GM19240 (cell line): ENCODE results near the gene KCNIP1.

Experiments used
- DNase-seq: peaks from one replicate; pipeline ENCODE4 v3.0.0; 2011; ENCODE audit warnings: low spot score; ENCODE audit not compliant: insufficient read length

Gene KCNIP1

DNA sequence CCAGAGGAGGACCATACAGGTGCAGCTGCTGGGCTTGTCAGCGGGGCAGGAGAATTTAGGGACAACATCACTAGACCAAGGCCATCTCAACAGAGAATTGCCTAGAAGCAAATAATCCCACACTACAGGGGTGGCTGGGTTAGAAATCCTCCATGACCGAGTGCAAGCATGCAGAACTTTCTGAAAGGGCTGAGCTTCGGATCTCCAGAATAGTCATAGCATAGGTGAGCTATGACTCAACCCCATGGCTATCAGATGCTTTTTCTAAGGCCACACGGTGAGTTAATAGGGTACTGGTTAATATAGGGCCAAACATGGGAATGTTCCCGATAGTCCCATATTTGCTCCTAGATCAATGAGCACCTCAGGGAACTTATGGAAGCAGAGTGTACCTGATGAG is 4.2 kb downstream of the KCNIP1 start:
- no peak for DNase-seq

DNA sequence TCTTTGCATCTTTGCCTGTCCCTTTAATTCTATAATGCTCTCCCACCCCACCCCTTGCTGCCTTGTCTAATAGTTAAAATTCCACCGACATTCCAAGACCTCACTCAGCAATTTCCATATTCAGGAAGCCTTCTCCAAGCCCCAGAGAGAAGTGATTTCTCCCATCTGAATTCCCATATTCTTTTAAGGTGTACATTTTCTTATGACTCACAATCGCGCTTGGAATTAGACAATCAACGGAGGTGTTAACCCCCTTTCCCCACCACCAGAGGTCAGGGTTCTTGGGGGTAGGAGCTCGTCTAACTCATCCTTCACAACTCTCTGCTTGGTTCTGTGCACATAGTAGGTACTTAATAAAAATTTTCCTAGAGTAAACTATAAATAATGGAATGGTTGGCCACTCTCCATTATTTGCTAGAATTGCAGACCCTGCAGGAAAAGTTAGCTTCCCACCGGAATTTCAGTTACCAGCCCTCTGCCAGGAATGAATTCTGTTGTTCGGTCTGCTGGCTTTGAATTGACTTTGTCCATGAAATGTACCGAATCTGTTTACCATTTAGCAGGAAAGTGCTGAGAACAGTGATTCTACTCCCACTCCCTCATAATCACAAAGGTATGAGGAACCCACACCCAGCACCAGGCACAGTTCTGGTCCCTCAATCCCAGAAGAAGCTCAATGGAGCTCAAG is 5.0 kb downstream of the KCNIP1 start:
- no peak for DNase-seq

DNA sequence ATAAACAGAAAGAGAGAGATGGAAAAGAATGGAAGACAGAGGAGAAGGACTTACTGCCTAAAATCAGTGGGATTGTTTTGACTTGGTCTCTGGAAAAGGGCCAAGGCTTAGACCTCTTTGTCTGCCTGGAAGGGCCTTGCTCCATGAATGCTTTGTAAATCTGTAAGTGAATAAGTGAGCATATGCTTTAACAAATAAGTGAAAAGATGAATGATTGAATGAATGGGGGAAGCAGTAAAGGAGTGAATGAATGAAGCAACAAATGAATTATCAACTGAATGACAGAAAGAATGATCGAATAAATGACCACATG is 5.5 kb downstream of the KCNIP1 start:
- no peak for DNase-seq

DNA sequence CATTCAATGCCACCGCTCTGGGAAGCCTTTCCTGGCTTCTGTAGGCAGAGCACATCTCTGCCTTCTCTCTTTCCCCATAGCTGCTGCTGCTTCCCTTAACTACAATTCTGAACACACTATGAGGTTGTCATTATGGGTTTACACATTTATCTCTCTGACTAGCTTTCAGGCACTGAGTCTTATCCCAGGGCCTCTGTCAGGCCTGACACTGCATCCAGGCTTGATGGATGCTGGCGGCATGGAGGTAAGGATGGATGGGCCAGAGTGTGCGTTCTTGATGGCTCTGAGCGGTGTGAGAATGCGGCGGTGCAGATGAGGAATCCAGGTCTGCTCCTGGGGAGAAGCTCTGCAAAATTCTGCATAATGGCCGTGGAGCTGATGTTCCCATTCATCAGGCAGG is 6.3 kb downstream of the KCNIP1 start:
- no peak for DNase-seq

DNA sequence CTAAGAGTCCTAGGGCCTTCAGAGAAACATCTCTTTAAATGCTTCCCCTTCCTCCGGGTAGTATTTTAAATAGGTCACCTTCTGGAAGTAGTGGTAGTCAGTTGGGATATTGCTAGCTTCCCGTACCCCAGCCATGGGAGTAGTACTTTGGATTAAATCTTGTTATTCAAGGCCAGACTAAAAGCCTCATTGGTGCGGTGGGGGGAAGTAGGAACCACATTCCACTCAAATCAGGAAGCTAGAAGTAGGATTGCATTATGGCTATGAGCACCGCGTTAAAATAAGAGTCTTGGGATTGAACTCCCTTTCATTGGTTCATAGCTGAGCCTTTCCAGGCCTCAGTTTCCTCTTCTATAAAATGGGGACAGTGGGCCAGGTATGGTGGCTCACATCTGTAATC is 6.7 kb downstream of the KCNIP1 start:
- no peak for DNase-seq

DNA sequence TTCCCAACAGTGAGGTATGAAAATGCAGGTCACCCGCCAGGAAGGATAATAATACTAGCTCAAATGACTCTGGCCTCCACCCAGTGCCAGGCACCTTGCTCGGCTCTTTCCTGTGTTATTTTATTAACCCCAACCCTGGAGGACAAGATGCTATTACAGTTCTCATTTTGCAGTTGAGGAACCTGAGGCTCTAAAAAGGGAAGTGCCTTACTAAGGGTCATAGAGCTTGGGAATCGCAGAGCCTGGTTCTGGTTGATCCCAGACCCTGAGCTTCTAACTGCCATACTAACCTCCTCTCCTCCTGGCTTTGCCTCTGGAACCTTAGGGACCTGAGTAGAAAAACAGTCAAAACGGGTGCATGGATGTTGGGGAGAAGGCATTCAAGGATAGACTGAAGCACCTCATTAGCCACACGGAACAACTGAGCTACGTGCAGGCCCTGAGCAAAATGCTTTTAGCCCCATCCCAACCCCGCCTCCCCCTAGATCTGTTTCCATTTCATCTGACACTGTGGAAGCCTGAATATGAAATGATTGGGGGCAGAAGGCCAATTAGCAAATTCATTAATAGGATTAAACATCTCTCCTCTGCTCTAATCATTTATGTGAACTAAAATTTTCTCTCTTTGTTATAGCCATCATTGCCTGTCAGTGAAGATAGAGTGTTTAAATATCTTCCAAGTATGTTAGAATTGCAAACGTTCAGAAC is 7.9 kb downstream of the KCNIP1 start:
- DNase-seq = no peak

DNA sequence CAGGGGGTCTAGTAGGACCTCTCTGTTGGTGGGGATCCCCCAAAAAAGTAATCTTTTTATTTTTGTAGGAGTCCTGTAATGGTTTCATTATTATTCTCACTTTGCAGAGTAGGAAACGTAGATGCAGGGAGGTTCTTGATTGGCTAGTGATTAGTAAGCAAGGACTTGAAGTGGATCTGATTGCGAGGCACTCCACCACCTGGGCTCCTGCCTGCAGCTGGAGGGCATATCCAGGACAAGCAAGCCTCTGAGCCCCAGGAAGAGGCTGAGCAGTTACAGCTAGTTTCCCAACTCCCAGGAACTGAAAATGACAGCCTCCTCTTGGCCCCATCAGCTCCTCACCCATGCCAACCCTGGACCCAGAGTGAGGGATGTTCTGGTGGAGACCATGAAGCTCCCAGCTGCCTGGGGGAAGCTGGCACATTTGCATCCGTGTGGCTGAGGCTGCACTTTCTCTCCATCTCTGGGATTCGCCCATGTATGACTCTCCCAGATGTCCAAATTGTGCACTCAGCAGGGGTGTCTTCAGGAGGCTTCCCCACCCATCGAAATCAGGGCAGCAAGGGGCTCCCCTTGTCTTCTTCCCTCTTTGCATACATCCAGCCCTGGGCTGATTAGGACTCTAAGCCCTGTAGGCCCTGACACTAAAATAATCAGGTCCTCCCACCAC is 10.2 kb downstream of the KCNIP1 start:
- no peak for DNase-seq

DNA sequence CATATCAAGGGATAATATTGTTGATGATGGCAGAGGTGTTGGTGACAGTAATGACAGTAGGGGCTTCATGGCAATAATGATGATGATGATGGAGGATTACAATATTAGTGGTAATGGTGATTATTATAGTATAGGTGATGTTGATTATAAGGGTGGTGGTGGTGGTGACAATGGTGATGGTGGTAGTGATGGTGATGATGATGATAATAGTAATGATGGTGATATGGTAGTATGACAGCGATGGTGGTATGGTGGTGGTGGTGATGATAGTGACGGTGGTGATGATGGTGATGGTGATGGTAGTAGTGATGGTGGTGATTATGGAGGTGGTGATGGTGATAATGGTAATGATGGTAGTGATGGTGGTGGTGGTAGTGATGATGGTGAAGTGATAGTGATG is 13.6 kb downstream of the KCNIP1 start:
- no peak for DNase-seq

DNA sequence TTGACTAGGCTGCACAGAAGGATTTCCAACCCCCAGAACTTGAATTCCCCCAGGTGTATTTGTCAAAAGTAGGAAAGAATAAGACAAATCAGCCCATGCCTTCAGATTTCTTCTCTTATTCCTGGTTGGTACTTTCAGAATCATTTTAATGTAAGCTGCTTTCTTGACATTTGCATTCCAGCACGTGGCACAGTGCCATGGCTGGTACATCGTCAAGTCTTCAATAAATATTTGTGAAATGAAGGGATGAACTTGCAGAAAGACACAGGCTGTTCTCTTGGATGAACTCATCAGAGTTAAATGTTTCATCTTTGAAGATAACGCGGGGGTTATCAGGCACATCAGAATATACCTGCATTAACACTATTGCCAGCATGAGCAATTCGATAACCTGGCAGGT is 14.5 kb downstream of the KCNIP1 start:
- DNase-seq = no peak

DNA sequence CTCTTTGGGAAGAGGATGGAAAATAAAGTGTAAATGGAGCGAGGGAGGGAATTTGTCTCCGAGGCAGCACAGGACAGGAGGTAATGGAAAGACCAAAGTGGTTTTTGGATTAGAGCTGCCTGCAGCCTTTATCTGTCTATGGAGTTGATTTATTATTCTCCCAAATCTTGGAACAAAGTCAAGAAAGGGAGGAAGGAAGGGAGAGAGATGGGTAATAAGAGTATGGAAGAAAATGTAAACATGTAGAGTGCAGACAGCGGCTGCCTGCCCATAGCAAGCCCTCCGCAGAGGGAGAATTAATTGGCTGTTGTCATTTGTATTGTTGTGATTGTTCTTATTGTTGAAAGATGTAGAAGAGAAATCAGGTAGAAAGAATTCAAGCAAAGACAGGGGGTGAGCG is 15.7 kb downstream of the KCNIP1 start:
- DNase-seq = no peak

DNA sequence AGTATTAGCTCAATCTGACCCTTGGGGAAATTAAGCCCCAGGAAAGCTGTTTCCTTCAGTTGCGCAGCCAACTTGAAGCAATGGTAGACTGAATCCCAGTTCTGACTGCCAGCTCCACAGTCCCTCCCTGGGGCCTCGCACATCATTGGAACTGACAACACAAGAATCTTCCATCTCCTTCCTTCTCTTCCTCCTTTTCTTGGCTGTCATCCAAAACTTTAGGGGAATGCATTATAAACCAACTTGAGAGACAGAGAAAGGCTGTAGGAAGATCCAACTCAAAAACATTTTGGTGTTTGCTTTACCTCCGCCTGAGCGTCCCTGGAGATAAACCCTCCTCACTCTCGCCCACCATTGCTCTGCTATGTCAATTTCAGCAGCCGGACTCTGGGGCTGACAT is 16.6 kb downstream of the KCNIP1 start:
- no peak for DNase-seq

DNA sequence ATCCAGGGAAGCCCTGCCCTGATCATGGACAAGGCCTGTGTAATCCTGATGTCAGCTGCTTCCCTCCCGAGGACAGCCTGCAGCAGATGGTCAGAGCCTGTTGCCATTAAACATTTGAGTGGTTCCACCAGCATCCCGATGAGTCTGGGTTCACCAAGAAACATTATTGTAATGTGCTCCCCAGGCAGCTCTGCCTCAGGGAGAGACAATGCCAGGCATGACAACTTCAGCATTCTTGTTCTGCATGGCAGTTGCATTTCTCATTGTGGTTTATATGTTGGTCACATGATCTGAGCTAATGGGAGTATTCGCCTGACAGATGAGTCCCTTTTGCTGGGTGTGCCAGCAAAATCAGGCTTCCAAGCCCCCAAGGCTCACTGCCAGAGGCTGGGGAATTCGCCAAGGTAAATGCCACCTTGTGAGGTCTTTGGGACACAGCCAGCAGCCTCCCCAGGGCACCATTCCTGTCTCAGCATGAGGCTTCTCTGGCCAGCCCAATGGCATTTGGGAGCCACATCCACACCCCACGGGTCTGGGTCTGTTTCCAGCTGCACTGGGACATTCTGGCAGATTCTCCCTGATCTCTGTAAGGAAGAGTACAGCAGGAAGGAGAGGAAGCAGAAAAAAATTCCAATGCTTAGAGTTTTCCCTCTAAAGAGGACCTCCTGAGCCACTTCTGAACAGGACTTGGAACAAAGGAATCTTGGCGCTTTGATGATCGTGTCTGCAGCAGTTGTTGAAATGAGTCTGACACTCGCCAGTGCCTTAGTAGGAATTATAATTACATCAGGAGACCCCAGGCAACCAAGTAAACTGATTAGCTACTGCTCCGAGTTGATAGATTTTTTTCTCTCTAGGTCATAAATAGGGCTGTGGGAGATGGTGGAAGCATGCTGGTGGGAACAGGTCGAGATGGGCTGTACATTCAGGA is 18.7 kb downstream of the KCNIP1 start:
- DNase-seq = no peak

DNA sequence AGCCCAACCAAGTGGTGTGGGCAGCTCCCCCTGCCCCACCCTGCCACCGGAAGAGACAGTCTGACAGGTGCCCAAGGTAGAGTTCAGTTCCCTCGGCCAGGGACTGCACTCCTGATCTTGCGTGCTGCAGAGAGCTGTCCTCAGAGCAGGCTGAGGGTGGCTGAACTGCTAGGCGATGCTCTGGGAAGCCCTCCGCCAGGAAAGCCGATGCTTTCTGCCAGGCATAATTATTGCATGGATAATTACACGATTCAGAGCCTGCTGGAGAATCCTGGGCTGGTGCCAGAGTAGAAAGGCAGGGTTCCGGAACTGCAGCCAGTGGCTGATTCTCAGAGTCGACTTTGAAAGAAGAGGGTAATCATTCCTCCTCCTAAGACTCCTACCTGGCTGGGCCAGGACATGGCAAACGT is 19.3 kb downstream of the KCNIP1 start:
- DNase-seq = no peak

DNA sequence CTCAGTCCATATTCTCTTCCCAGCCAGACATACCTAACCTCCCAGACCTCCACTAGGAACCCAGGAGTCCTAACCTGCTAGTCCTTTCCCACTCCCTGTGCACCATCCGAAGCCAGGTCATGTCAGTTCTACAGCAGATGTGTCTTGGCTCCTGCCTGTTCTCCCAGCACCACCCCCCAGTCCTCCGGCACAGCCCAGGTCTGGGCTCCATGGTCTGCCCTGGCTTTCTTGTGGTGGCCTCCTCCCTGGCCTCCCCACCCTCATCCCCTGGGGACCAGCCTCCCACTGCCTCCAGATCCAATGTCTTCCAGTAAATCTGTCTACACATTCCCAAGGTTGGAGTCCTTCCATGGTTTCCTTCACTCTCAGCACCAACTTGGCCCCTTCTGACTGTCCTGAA is 20.0 kb downstream of the KCNIP1 start:
- no peak for DNase-seq

DNA sequence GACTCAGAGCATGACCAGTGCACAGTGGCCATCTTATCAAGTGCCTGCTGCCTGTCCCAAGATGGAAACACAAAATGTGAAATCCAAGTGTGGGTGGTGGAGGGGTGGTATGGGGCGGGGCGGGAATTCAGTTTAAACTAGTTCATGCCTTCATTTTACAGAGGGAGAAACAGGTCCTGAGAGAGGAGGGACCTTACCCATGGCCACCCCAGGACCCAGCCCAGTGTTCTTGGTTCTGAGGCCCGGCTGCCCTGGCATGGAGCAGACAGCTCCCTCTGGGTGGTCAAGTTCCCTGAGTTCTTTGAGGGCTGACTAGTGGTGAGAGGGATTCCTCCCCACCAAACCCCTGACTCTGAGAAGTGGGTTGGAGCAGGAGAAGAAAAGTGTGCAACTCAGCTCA is 20.8 kb downstream of the KCNIP1 start:
- DNase-seq = no peak

DNA sequence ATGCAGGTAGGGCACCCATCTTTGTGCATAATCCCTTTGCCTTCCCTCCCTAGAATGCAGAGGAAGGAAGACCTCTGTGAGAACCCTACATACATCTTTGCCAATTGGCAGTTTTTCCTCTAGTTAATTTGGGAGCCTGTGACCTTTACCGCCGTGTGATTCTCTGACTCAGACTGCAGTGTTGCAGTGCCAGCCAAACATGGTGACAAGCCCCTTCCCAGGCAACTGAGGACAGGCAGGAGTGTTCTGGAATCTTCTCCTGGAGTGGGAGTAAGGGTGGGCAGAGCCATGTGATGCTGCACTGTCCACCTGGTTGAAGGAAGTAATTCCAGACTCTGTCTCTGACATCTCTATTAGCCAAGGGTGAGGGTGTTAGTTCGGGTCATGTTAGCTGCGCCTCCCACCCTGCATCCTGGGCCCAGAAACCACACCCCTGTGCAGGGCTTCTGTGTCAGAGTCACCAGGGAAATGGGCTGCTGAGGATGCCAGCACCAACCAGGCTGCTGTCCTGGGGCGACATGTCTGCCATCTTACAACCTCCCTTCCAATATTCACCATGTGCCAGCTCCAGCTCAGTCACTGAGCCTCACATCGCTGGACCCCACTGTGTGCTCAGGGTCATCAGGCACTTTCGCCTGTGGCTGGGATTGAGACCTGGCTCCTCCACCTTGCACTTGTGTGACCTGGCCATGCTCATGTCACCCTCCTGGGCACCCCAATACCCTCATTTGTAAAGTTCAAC is 21.8 kb downstream of the KCNIP1 start:
- DNase-seq = no peak

DNA sequence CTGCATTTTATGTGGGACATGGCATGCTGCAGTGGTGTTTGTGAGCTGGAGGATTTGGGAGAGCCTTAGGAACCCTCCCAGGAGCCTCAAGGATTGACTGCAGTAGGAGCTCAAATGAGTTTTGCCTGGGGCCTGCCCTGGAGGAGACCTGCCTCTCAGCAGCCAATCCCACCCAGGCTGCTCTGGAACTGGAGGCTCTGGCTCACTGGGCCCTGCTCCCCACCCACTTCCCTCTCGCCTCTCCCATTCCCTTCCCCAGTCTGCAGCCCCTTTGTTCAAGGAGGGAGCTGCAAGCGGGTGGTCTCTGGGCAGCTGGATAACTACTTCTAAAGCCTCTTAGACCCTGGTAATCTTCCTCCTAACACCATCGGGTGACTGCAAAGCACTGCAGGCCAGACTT is 24.2 kb downstream of the KCNIP1 start:
- DNase-seq = no peak

DNA sequence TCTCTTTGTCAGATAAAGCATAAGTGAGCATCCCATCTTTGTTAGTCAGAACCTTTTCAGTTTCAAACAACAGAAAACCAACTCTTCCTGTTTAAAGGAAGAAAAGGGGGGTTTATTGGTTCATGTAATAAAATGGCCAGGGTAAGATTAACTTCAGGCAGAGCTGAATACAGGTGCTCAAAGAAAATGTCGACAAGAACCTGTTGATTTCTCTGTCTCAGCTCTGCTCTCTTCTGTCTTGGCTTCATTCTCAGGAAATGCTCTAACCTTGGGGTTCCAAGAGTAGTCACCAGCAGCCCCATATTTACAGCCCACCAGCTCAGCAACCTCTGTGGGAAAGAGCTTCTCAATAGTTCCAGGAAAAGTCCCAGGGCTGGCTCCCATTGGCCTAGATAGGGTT is 25.2 kb downstream of the KCNIP1 start:
- DNase-seq = no peak

DNA sequence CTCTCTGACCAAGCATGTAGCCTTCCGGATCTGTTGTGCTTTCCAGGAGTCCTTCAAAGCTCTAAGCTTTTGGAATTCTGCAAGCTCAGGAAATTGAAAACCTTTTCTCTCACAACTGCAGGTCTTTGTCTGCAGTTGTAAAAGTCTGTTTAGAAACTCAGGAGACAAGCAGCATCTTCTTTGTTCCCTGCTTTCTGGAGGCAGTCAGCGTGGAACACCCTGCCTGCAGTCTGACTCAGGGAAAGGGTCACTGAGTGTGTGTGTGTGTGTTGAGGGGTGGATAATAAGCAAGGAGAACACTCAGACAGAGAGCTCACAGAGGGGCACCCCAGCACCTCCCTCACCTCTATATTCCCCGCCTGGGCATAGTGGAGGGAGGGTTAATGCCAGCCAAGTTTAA is 29.1 kb downstream of the KCNIP1 start:
- DNase-seq = no peak

DNA sequence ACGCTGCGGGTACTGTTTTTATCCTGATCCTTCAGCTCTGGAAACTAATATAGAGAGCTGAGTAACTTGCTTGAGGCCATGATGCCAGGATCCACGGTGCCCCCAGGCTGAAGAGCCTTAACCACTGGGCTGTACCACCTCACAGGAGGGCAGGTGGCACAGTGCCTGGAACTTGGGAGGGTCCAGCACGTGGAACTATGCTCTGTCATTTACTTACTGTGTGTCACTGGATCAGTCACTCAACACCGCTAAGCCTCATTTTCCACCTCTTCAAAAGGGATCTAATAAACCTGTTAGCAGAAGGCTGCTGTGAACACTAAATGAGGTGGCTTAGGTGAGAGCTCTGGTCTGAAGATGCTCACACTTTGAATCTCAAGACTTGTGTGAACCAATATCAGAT is 29.6 kb downstream of the KCNIP1 start:
- no peak for DNase-seq

DNA sequence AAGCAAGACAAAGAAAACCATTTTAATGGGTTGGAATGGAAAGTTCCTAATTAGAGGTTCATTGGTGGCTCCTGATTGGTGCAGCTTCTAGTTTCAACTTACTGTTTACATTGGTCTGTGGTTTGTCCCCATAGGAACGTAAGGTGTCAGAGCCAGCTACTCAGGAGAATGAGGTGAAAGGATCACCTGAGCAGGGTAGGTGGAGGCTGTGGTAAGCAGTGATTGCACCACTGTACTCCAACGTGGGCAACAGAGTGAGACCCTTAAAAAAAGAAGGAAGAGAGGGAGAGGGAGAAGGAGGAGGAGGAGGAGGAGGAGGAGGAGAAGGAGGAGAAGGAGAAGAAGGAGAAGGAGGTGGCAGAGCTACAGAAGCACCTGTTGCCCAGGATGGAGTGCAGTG is 30.4 kb downstream of the KCNIP1 start:
- DNase-seq = no peak
